Measurements from ENCODE around the gene PAAF1. TPM values are rescaled to one million over a fixed set of nuclear protein-coding genes. Genes with fewer than 3 reads are reported as not detected.

Gene PAAF1, protein sequence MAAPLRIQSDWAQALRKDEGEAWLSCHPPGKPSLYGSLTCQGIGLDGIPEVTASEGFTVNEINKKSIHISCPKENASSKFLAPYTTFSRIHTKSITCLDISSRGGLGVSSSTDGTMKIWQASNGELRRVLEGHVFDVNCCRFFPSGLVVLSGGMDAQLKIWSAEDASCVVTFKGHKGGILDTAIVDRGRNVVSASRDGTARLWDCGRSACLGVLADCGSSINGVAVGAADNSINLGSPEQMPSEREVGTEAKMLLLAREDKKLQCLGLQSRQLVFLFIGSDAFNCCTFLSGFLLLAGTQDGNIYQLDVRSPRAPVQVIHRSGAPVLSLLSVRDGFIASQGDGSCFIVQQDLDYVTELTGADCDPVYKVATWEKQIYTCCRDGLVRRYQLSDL
- total RNA-seq (2022; extraction: Qiagen RNA extraction) = 11.7 to 12.5 TPM (median 11.9 TPM) in 5 replicates

DNA sequence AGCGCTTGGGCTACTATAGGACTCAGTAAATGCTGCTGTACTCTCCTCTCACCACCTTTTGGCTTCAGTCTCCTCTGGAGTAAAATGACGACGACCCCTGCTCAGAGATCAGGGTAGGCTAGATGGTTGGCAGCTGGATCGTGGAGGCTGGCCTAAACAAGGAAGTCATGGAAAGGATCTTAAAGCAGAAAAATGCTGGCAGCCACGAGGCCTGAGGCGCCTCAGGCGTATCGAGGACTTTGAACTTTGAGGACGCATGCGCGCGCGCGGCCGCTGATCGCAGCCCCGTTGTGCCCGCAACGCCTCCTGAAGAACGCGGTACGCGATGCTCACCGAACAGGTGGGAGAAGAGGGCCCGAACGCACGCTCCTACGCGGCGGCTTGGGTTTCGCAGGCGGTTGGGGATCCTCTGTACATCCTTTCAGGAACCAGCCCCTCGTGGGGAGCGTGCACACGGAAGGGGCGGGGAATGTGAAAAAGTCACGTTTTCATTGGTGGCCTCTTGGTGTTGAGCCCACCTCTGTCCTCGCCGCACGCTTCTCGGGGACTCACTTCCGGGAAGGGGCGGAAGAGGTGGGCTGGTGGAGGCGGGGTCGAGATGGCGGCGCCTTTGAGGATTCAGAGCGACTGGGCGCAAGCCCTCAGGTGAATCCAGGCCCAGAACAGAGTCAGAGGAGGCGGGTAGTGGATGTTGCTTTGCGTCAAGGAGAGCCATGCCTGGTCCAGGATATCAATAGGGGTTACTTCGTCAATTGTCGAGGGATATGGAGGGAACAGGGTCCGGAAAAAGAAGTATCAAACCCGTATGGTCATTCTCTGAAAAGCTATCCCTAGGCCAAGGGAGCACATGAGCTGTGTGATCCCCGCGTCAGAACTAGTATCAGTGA, at the start of gene PAAF1, which contains the start of gene COA4:
Gene PAAF1, plus strand, starts transcription at position 576 of the 887 bp plus-strand sequence. Its CDS starts 23 bp downstream, at position 599.
Gene COA4, minus strand, starts transcription at position 423 of the 887 bp plus-strand sequence. CDS start 3,468 bp downstream, outside the sequence.

DNA sequence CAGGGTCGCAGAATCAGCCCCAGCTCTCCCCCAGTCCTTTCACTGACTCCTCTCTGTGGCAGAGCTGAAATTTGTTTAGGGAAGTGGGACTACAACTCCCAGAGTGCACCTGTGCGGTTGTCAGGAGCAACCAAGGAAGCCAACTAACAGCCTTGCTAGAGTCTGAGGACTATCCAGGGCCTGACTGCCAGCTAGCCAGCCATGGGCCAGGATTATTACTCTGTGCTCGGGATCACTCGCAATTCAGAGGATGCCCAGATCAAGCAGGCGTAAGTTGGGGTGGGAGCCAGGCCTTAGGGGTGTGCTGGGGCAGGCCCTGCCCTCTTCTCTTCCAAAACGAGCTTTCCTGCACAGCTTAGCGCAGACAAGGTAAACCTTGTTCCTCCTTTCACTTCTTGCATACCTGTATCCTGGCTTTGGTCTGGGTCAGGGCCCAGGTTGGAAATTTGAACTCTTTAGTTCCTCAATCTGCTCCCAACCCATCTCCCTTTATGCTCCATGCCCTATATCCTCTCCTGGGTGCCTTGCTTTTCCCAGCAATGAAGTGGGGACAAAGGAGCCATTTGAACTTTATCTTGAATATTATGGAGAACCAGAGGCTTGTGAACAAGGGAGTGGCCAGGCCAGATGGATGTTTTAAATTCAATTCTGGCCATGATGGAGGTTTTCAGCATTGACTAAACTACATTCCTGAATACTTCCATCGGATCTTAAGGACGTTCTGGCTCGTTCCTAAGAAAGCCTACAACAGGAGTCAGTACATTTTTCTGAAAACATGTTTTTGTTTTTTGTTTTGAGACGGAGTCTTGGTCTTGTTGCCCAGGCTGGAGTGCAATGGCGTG, 74.3 kb downstream of the PAAF1 start, which contains the start of gene DNAJB13:
Gene DNAJB13, plus strand, starts transcription at position 158 of the 842 bp plus-strand sequence. Its CDS starts 44 bp downstream, at position 202.

Other genes with a start within 250 kb of the PAAF1 start
- gene PLEKHB1, start 230.4 kb upstream of the PAAF1 start, total RNA-seq (2022; extraction: Qiagen RNA extraction) = 0.44 to 1.3 TPM (median 1.2 TPM) in 5 replicates
- 50.9 to 73.7 TPM (median 63.8 TPM) in 5 replicates for gene RAB6A, start 115.9 kb upstream of the PAAF1 start, total RNA-seq (2022; extraction: Qiagen RNA extraction)
- 46.9 to 58.6 TPM (median 48.8 TPM) in 5 replicates for gene MRPL48, start 89.1 kb upstream of the PAAF1 start, total RNA-seq (2022; extraction: Qiagen RNA extraction)
- gene COA4, start 153 bp upstream of the PAAF1 start, total RNA-seq (2022; extraction: Qiagen RNA extraction) = 117 to 137 TPM (median 128 TPM) in 5 replicates
- gene DNAJB13, start 74.0 kb downstream of the PAAF1 start, total RNA-seq (2022; extraction: Qiagen RNA extraction) = 0.47 to 0.87 TPM (median 0.68 TPM) in 5 replicates
- gene UCP2, start 105.8 kb downstream of the PAAF1 start, total RNA-seq (2022; extraction: Qiagen RNA extraction) = 82.4 to 114 TPM (median 86.2 TPM) in 5 replicates
- 0.89 to 2.0 TPM (median 1.2 TPM) in 5 replicates for gene UCP3, start 132.1 kb downstream of the PAAF1 start, total RNA-seq (2022; extraction: Qiagen RNA extraction)

Measured in A549 treated with Hydrocortisone at 1 μM for 4 hours (cell line).